Neural cell (in vitro differentiated cells): ENCODE measurements around the gene GPR143.

Source experiments
- EZH2 ChIP-seq: fragments of 200-600, 300-800 bp; shearing (Covaris generic), sonication (generic); IDR thresholded peaks from 2 replicates; pipeline ENCODE4 v1.6.1; 2014; ENCODE audit warnings: antibody characterized with exemption, low read length, borderline replicate concordance, mild to moderate bottlenecking; ENCODE audit not compliant: insufficient read depth, poor library complexity, severe bottlenecking
- POLR2AphosphoS5 ChIP-seq: IDR thresholded peaks from 2 replicates; pipeline ENCODE4 v1.6.1; 2012
- RAD21 ChIP-seq: fragments of 450-650 bp; conservative IDR thresholded peaks from 2 replicates; pipeline ENCODE4 v1.6.1; 2014; ENCODE audit warnings: antibody characterized with exemption, mild to moderate bottlenecking, moderate library complexity
- TF ChIP-seq, protein P1 (sequence below): fragments of 450-650 bp; IDR thresholded peaks from 2 replicates; pipeline ENCODE4 v1.5.1; 2014; ENCODE audit warnings: antibody characterized with exemption, mild to moderate bottlenecking, moderate library complexity; ENCODE audit not compliant: poor library complexity, severe bottlenecking
- TF ChIP-seq, protein P2 (sequence below): IDR thresholded peaks from 2 replicates; pipeline ENCODE4 v1.6.1; 2012; ENCODE audit warnings: borderline replicate concordance

DNA sequence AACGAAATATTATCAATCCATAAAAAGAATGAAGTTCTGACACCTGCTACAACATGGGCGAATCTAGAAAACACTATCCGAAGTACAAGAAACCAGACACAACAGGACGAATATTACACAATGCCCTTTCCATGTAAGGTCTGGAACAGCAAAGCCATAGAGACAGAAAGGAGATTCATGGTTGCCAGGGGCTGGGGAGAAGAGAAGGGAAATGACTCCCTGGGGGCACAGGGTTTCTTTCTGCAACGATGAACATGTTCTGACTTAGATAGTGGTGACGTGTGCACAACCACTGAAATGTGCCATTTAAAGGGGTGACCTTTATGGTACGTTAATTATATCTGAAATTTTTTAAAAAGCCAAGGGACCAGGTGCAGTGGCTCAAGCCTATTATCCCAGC is 28.3 kb downstream of the GPR143 start:
- no peak for TF ChIP-seq RAD21
- TF ChIP-seq EZH2: no peak
- TF ChIP-seq, protein P1, sequence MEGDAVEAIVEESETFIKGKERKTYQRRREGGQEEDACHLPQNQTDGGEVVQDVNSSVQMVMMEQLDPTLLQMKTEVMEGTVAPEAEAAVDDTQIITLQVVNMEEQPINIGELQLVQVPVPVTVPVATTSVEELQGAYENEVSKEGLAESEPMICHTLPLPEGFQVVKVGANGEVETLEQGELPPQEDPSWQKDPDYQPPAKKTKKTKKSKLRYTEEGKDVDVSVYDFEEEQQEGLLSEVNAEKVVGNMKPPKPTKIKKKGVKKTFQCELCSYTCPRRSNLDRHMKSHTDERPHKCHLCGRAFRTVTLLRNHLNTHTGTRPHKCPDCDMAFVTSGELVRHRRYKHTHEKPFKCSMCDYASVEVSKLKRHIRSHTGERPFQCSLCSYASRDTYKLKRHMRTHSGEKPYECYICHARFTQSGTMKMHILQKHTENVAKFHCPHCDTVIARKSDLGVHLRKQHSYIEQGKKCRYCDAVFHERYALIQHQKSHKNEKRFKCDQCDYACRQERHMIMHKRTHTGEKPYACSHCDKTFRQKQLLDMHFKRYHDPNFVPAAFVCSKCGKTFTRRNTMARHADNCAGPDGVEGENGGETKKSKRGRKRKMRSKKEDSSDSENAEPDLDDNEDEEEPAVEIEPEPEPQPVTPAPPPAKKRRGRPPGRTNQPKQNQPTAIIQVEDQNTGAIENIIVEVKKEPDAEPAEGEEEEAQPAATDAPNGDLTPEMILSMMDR: no peak
- no peak for TF ChIP-seq POLR2AphosphoS5
- TF ChIP-seq, protein P2, sequence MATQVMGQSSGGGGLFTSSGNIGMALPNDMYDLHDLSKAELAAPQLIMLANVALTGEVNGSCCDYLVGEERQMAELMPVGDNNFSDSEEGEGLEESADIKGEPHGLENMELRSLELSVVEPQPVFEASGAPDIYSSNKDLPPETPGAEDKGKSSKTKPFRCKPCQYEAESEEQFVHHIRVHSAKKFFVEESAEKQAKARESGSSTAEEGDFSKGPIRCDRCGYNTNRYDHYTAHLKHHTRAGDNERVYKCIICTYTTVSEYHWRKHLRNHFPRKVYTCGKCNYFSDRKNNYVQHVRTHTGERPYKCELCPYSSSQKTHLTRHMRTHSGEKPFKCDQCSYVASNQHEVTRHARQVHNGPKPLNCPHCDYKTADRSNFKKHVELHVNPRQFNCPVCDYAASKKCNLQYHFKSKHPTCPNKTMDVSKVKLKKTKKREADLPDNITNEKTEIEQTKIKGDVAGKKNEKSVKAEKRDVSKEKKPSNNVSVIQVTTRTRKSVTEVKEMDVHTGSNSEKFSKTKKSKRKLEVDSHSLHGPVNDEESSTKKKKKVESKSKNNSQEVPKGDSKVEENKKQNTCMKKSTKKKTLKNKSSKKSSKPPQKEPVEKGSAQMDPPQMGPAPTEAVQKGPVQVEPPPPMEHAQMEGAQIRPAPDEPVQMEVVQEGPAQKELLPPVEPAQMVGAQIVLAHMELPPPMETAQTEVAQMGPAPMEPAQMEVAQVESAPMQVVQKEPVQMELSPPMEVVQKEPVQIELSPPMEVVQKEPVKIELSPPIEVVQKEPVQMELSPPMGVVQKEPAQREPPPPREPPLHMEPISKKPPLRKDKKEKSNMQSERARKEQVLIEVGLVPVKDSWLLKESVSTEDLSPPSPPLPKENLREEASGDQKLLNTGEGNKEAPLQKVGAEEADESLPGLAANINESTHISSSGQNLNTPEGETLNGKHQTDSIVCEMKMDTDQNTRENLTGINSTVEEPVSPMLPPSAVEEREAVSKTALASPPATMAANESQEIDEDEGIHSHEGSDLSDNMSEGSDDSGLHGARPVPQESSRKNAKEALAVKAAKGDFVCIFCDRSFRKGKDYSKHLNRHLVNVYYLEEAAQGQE: no peak
